WTC11 (cell line): Measurements from ENCODE around the gene FAM163A. TPM values are rescaled to one million over a fixed set of nuclear protein-coding genes. Genes with fewer than 3 reads are reported as not detected.

Experiments used
- ATAC-seq: fragments of 200-7000 bp; cut with Tn5 transposase; 2 replicates; pipeline ENCODE4 v1.10.0; 2021; ENCODE audit warnings: mild to moderate bottlenecking, moderate library complexity
- CTCF ChIA-PET: fragments of 300-600 bp; sonication (Branson Sonifier 250); formaldehyde crosslinking; loops from one replicate; lab custom pipeline; 2021; ENCODE audit warnings: antibody characterized with exemption; lab: Charles Lee
- POLR2A ChIA-PET: fragments of 350-600 bp; sonication (Branson Sonifier 250); formaldehyde crosslinking; loops from one replicate; lab custom pipeline; 2021; ENCODE audit warnings: antibody characterized with exemption; lab: Charles Lee
- DNase-seq: peaks from one replicate; pipeline ENCODE4 v3.0.0; 2021; ENCODE audit warnings: low spot score
- H3K27ac Mint-ChIP-seq: 2 replicates; pipeline ENCODE4 v1.8.0; 2021; ENCODE audit warnings: mixed read lengths
- H3K27me3 Mint-ChIP-seq: 2 replicates; pipeline ENCODE4 v1.8.0; 2021; ENCODE audit warnings: low read depth, mild to moderate bottlenecking, moderate library complexity, mixed read lengths
- H3K36me3 Mint-ChIP-seq: 2 replicates; pipeline ENCODE4 v1.8.0; 2021; ENCODE audit warnings: mixed read lengths
- H3K4me1 Mint-ChIP-seq: 2 replicates; pipeline ENCODE4 v1.8.0; 2022; ENCODE audit warnings: mixed read lengths
- H3K4me3 Mint-ChIP-seq: 2 replicates; pipeline ENCODE4 v1.8.0; 2021; ENCODE audit warnings: mild to moderate bottlenecking, moderate library complexity, mixed read lengths
- H3K9me3 Mint-ChIP-seq: 2 replicates; pipeline ENCODE4 v1.8.0; 2021; ENCODE audit warnings: mixed read lengths
- AR ChIP-seq: fragments of 250-450 bp; sonication (Bioruptor Pico); IDR thresholded peaks from 2 replicates; pipeline ENCODE4 v1.9.0; 2021; ENCODE audit warnings: mild to moderate bottlenecking
- E2F5 ChIP-seq: sonication (generic); formaldehyde crosslinking; IDR thresholded peaks from 2 replicates; pipeline ENCODE4 v1.8.1; 2022; ENCODE audit warnings: mild to moderate bottlenecking, moderate library complexity, missing genetic modification reagents
- HMGA2 ChIP-seq: fragments of 250-450 bp; sonication (Bioruptor Pico); IDR thresholded peaks from 2 replicates; pipeline ENCODE4 v1.4.0; 2021; ENCODE audit warnings: mild to moderate bottlenecking, moderate library complexity
- IRF2 ChIP-seq: sonication (generic); formaldehyde crosslinking; IDR thresholded peaks from 2 replicates; pipeline ENCODE4 v1.8.0; 2022; ENCODE audit warnings: low read depth, missing genetic modification reagents, borderline replicate concordance
- JAZF1 ChIP-seq: fragments of 250-450 bp; sonication (Bioruptor Pico); IDR thresholded peaks from 2 replicates; pipeline ENCODE4 v1.9.0; 2021; ENCODE audit warnings: moderate library complexity, mild to moderate bottlenecking, inconsistent platforms
- NR1H2 ChIP-seq: sonication (generic); formaldehyde crosslinking; IDR thresholded peaks from 2 replicates; pipeline ENCODE4 v1.9.0; 2021; ENCODE audit warnings: mild to moderate bottlenecking, moderate library complexity, missing genetic modification reagents
- OVOL2 ChIP-seq: fragments of 250-450 bp; sonication (Bioruptor Pico); IDR thresholded peaks from 2 replicates; pipeline ENCODE4 v1.9.0; 2021; ENCODE audit warnings: mild to moderate bottlenecking, borderline replicate concordance
- PRRX2 ChIP-seq: fragments of 250-450 bp; sonication (Bioruptor Pico); IDR thresholded peaks from 2 replicates; pipeline ENCODE4 v1.8.0; 2021; ENCODE audit warnings: mild to moderate bottlenecking
- RELA ChIP-seq: sonication (generic); formaldehyde crosslinking; IDR thresholded peaks from 2 replicates; pipeline ENCODE4 v1.8.1; 2022; ENCODE audit warnings: missing genetic modification reagents, mild to moderate bottlenecking, borderline replicate concordance
- SMAD4 ChIP-seq: sonication (generic); formaldehyde crosslinking; IDR thresholded peaks from 2 replicates; pipeline ENCODE4 v1.8.0; 2022; ENCODE audit warnings: mild to moderate bottlenecking, missing genetic modification reagents
- SOX15 ChIP-seq: fragments of 250-450 bp; sonication (Bioruptor Pico); IDR thresholded peaks from 2 replicates; pipeline ENCODE4 v1.9.0; 2021; ENCODE audit warnings: mild to moderate bottlenecking
- ZBTB43 ChIP-seq: sonication (generic); formaldehyde crosslinking; IDR thresholded peaks from 2 replicates; pipeline ENCODE4 v1.8.1; 2023; ENCODE audit warnings: mild to moderate bottlenecking, missing genetic modification reagents
- ZNF263 ChIP-seq: sonication (generic); formaldehyde crosslinking; IDR thresholded peaks from 2 replicates; pipeline ENCODE4 v1.8.1; 2022; ENCODE audit warnings: low read depth, mild to moderate bottlenecking, moderate library complexity, missing genetic modification reagents
- ZNF396 ChIP-seq: fragments of 250-450 bp; sonication (Bioruptor Pico); IDR thresholded peaks from 2 replicates; pipeline ENCODE4 v1.8.0; 2021; ENCODE audit warnings: mild to moderate bottlenecking, moderate library complexity, borderline replicate concordance
- ZNF416 ChIP-seq: fragments of 250-450 bp; sonication (Bioruptor Pico); IDR thresholded peaks from 2 replicates; pipeline ENCODE4 v1.9.0; 2021; ENCODE audit warnings: mild to moderate bottlenecking, inconsistent platforms
- total RNA-seq: library from RNA; stranded (reverse); gene quantifications from 3 replicates; pipeline ENCODE4 v1.2.3, GENCODE V29; 2021
- TF ChIP-seq, protein P1 (sequence below): sonication (generic); formaldehyde crosslinking; conservative IDR thresholded peaks from 2 replicates; pipeline ENCODE4 v1.8.1; 2023; ENCODE audit warnings: mild to moderate bottlenecking, low read depth, missing genetic modification reagents, moderate library complexity
- TF ChIP-seq, protein P2 (sequence below): sonication (generic); formaldehyde crosslinking; IDR thresholded peaks from 2 replicates; pipeline ENCODE4 v1.8.0; 2023; ENCODE audit warnings: mild to moderate bottlenecking, missing genetic modification reagents
- TF ChIP-seq, protein P3 (sequence below): sonication (generic); formaldehyde crosslinking; IDR thresholded peaks from 2 replicates; pipeline ENCODE4 v1.8.1; 2022; ENCODE audit warnings: low read depth, mild to moderate bottlenecking, moderate library complexity, missing genetic modification reagents, borderline replicate concordance

FAM163A gene
- total RNA-seq, 1 experiment from 2014 or later: 0.07 TPM

DNA sequence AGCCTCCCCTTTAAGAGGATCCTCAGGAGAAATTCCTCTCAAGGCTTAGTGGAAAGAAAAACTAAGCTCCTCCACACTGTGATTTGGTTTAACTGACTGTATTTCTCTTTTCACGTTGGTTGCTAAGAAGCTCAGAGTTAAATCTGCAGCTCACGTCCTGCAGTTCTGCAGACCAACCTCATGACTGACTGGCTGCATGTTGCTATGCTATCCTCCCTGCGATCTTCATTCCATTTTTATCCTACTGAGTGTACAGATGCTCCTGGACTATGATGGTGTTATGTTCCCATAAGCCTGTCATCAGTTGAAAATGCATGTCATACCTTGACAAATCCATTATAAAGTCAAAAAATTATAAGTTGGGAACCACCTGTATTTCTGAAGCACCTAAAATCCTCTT lies 34.6 kb downstream of the FAM163A start (continued):
- TF ChIP-seq ZBTB43 (CRISPR knock-in tag) (no peak), SMAD4 (CRISPR knock-in tag) (no peak), ZNF396 (CRISPR knock-in tag) (no peak), RELA (CRISPR knock-in tag) (no peak), NR1H2 (CRISPR knock-in tag) (no peak), ZNF263 (no peak)
- TF ChIP-seq, protein P1, sequence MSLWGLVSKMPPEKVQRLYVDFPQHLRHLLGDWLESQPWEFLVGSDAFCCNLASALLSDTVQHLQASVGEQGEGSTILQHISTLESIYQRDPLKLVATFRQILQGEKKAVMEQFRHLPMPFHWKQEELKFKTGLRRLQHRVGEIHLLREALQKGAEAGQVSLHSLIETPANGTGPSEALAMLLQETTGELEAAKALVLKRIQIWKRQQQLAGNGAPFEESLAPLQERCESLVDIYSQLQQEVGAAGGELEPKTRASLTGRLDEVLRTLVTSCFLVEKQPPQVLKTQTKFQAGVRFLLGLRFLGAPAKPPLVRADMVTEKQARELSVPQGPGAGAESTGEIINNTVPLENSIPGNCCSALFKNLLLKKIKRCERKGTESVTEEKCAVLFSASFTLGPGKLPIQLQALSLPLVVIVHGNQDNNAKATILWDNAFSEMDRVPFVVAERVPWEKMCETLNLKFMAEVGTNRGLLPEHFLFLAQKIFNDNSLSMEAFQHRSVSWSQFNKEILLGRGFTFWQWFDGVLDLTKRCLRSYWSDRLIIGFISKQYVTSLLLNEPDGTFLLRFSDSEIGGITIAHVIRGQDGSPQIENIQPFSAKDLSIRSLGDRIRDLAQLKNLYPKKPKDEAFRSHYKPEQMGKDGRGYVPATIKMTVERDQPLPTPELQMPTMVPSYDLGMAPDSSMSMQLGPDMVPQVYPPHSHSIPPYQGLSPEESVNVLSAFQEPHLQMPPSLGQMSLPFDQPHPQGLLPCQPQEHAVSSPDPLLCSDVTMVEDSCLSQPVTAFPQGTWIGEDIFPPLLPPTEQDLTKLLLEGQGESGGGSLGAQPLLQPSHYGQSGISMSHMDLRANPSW (CRISPR knock-in tag): no peak
- TF ChIP-seq, protein P2, sequence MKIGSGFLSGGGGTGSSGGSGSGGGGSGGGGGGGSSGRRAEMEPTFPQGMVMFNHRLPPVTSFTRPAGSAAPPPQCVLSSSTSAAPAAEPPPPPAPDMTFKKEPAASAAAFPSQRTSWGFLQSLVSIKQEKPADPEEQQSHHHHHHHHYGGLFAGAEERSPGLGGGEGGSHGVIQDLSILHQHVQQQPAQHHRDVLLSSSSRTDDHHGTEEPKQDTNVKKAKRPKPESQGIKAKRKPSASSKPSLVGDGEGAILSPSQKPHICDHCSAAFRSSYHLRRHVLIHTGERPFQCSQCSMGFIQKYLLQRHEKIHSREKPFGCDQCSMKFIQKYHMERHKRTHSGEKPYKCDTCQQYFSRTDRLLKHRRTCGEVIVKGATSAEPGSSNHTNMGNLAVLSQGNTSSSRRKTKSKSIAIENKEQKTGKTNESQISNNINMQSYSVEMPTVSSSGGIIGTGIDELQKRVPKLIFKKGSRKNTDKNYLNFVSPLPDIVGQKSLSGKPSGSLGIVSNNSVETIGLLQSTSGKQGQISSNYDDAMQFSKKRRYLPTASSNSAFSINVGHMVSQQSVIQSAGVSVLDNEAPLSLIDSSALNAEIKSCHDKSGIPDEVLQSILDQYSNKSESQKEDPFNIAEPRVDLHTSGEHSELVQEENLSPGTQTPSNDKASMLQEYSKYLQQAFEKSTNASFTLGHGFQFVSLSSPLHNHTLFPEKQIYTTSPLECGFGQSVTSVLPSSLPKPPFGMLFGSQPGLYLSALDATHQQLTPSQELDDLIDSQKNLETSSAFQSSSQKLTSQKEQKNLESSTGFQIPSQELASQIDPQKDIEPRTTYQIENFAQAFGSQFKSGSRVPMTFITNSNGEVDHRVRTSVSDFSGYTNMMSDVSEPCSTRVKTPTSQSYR (CRISPR knock-in tag): no peak

DNA sequence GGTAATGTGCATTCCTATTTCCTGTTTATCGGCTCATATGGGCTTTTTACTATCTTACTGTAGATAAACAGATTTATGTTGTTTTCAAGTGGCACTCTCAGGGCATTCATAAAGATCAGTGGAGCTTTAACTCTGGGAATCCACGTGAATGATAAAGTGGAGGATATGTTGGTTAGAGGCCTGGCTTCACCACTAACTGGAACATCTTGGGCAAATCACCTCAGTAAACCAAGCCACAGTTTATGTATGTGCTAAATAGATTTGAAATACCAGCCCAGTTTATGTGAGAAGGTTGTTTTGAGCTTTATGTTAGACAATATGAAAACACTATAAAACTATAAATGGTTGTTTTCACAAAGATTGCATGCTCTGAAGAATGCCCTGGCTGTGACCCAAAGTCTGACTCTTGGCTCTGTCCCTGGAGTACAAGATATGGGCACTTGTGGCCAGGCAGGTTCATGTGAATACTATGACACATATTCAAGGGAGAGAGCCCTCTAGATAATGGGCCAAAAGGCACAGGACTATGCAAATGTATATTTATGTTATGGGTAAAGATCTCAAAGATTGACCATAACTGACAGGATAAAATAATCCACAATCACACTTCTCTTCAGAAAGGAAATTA lies 36.7 kb downstream of the FAM163A start:
- CTCF ChIA-PET: no interaction called here
- no peak for ATAC-seq
- DNase-seq: no peak
- TF ChIP-seq HMGA2: no peak
- POLR2A ChIA-PET: no interaction called here
- Mint-ChIP-seq H3K27me3 (no peaks in the 10 kb centered on the region), H3K4me1 (no peaks in the 10 kb centered on the region), H3K4me3 (no peak overlapping the region), H3K9me3 (no peaks in the 10 kb centered on the region), H3K27ac (no peak overlapping the region), H3K36me3 (no peaks in the 10 kb centered on the region)

DNA sequence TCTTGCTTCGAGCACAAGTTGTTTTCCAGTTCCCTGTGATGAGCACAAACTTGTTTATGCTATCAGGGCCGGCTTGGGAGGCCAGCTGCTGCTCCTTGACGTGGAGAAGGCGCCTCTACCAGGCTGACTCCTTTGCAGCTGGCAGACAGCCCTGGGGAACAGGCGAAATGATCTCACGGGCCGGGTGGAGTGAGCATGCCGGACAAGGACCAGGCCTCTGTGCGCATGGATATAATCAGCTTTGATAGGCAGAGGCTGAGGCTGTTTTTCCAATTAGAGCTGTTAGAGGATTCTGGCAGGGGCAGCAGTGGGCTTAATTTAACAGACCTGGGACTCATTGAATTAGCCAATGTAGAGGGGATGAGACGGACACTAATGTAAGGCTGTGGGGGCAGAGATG lies 38.9 kb downstream of the FAM163A start:
- Mint-ChIP-seq H3K4me3 (no peak overlapping the region), H3K36me3 (no peaks in the 10 kb centered on the region), H3K27ac (no peak overlapping the region), H3K4me1 (no peaks in the 10 kb centered on the region), H3K9me3 (no peaks in the 10 kb centered on the region), H3K27me3 (no peaks in the 10 kb centered on the region)
- ChIA-PET CTCF (interaction anchor here (0.6 to 1.5 kb wide), 6 partner anchors 28 to 468 kb away, joined by 3 to 6 read pairs (median 3); no protein-coding TSS in a partner anchor), POLR2A (no interaction called here)
- no peak for TF ChIP-seq ZNF416 (CRISPR knock-in tag)
- TF ChIP-seq IRF2 (CRISPR knock-in tag): no peak
- no peak for TF ChIP-seq PRRX2
- no peak for TF ChIP-seq E2F5 (CRISPR knock-in tag)
- no peak for TF ChIP-seq JAZF1 (CRISPR knock-in tag)
- TF ChIP-seq HMGA2: no peak
- no peak for TF ChIP-seq ZBTB43 (CRISPR knock-in tag)
- TF ChIP-seq SOX15: no peak
- TF ChIP-seq SMAD4 (CRISPR knock-in tag): no peak
- TF ChIP-seq, protein P3, sequence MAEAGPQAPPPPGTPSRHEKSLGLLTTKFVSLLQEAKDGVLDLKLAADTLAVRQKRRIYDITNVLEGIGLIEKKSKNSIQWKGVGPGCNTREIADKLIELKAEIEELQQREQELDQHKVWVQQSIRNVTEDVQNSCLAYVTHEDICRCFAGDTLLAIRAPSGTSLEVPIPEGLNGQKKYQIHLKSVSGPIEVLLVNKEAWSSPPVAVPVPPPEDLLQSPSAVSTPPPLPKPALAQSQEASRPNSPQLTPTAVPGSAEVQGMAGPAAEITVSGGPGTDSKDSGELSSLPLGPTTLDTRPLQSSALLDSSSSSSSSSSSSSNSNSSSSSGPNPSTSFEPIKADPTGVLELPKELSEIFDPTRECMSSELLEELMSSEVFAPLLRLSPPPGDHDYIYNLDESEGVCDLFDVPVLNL (CRISPR knock-in tag): no peak
- no peak for TF ChIP-seq OVOL2 (CRISPR knock-in tag)
- no peak for TF ChIP-seq RELA (CRISPR knock-in tag)
- no peak for TF ChIP-seq AR (CRISPR knock-in tag)
- no peak for ATAC-seq
- no peak for DNase-seq
